Stimulated activated naive CD8-positive, alpha-beta T cell treated with anti-CD3 and anti-CD28 coated beads, Interleukin-15, amount 100 ng/mL, for 72 hours (primary cell): Measurements from ENCODE around the gene NUDT22.

ENCODE experiments used
- ATAC-seq: fragments of 150-1000 bp; cut with Tn5 transposase; 2 replicates; pipeline ENCODE4 v1.10.0; 2021; ENCODE audit warnings: mild to moderate bottlenecking, moderate library complexity
- DNase-seq, 2 donors: peaks; one replicate each; pipeline ENCODE4 v3.0.0; 2021 to 2022
- H3K27ac Mint-ChIP-seq, 2 donors: one replicate each; pipeline ENCODE4 v1.8.0; 2022; ENCODE audit warnings: mild to moderate bottlenecking in 2 of 2, mixed read lengths in 2 of 2, moderate library complexity in 2 of 2
- H3K27me3 Mint-ChIP-seq: one replicate; pipeline ENCODE4 v1.8.0; 2022; ENCODE audit warnings: mixed read lengths
- H3K4me1 Mint-ChIP-seq: one replicate; pipeline ENCODE4 v1.8.0; 2022; ENCODE audit warnings: mild to moderate bottlenecking, mixed read lengths
- H3K4me3 Mint-ChIP-seq, 2 donors: one replicate each; pipeline ENCODE4 v1.8.0; 2022; ENCODE audit warnings: mild to moderate bottlenecking in 2 of 2, mixed read lengths in 2 of 2, moderate library complexity in 1 of 2
- H3K9me3 Mint-ChIP-seq, 2 donors: one replicate each; pipeline ENCODE4 v1.8.0; 2022; ENCODE audit warnings: mixed read lengths in 2 of 2

Gene NUDT22

GRCh38 chr11:64201543-64201942, 24.5 kb upstream of the NUDT22 start:
- ATAC-seq (no peak), DNase-seq (no peak)
- H3K4me3 Mint-ChIP-seq, result no peak overlapping the region
- no peaks in the 10 kb centered on the region for H3K9me3 Mint-ChIP-seq
- H3K27ac Mint-ChIP-seq, result no peak overlapping the region
- no peaks in the 10 kb centered on the region for H3K27me3 Mint-ChIP-seq
- peaks cover 55% of the 10 kb centered on the region for H3K4me1 Mint-ChIP-seq

GRCh38 chr11:64202992-64203391, 23.1 kb upstream of the NUDT22 start:
- H3K4me3 Mint-ChIP-seq, result no peak overlapping the region
- no peaks in the 10 kb centered on the region for H3K27me3 Mint-ChIP-seq
- peaks cover 53% of the 10 kb centered on the region for H3K4me1 Mint-ChIP-seq
- no peak for ATAC-seq
- DNase-seq, result no peak
- peak overlapping the region; percentile 19 to 48 for H3K27ac Mint-ChIP-seq
- H3K9me3 Mint-ChIP-seq, result no peaks in the 10 kb centered on the region

GRCh38 chr11:64203421-64204079, 22.5 kb upstream of the NUDT22 start:
- Mint-ChIP-seq H3K4me3 (no peak overlapping the region), H3K9me3 (no peaks in the 10 kb centered on the region), H3K4me1 (peaks cover 59% of the 10 kb centered on the region), H3K27me3 (no peaks in the 10 kb centered on the region), H3K27ac (peak overlapping the region; percentile 19 to 85)
- no peak for ATAC-seq
- no peak for DNase-seq

GRCh38 chr11:64204080-64204440, 22.0 kb upstream of the NUDT22 start:
- no peak for DNase-seq
- Mint-ChIP-seq H3K4me3 (no peak overlapping the region), H3K9me3 (no peaks in the 10 kb centered on the region), H3K4me1 (peaks cover 64% of the 10 kb centered on the region), H3K27ac (peak overlapping the region; percentile 52 to 85), H3K27me3 (no peaks in the 10 kb centered on the region)
- no peak for ATAC-seq

GRCh38 chr11:64204464-64204989, 21.5 kb upstream of the NUDT22 start:
- no peaks in the 10 kb centered on the region for H3K27me3 Mint-ChIP-seq
- H3K9me3 Mint-ChIP-seq, result no peaks in the 10 kb centered on the region
- ATAC-seq, result peak; percentile 24
- peaks cover 68% of the 10 kb centered on the region for H3K4me1 Mint-ChIP-seq
- H3K27ac Mint-ChIP-seq, result peak overlapping the region; percentile 52 to 85
- peak; percentile 61 to 79 for DNase-seq
- peak overlapping the region; percentile 66 to 91 for H3K4me3 Mint-ChIP-seq

GRCh38 chr11:64206457-64207255, 19.4 kb upstream of the NUDT22 start, which contains the start of gene FERMT3:
Gene FERMT3, plus strand, starts transcription at chr11:64206721. Its CDS starts 644 bp downstream, at chr11:64207365.
- Mint-ChIP-seq H3K27ac (peak within 1 kb of the TSS; percentile 97), H3K9me3 (no peaks in the 10 kb centered on the region), H3K27me3 (no peaks in the 10 kb centered on the region), H3K4me3 (peak within 1 kb of the TSS; percentile 90 to 91), H3K4me1 (peaks cover 77% of the 10 kb centered on the region)
- ATAC-seq (peak; percentile 75), DNase-seq (peak; percentile 57 to 85)

GRCh38 chr11:64207256-64208085, 18.6 kb upstream of the NUDT22 start:
- DNase-seq (peak; percentile 76 to 92), ATAC-seq (peak; percentile 88)
- no peaks in the 10 kb centered on the region for H3K27me3 Mint-ChIP-seq
- H3K4me1 Mint-ChIP-seq, result peaks cover 85% of the 10 kb centered on the region
- peak overlapping the region; percentile 97 for H3K27ac Mint-ChIP-seq
- peak overlapping the region; percentile 90 to 91 for H3K4me3 Mint-ChIP-seq
- H3K9me3 Mint-ChIP-seq, result no peaks in the 10 kb centered on the region

GRCh38 chr11:64208086-64208795, 17.8 kb upstream of the NUDT22 start:
- no peaks in the 10 kb centered on the region for H3K9me3 Mint-ChIP-seq
- H3K4me3 Mint-ChIP-seq, result peak overlapping the region; percentile 90 to 91
- H3K4me1 Mint-ChIP-seq, result peaks cover 85% of the 10 kb centered on the region
- H3K27me3 Mint-ChIP-seq, result no peaks in the 10 kb centered on the region
- H3K27ac Mint-ChIP-seq, result peak overlapping the region; percentile 97
- DNase-seq, result no peak
- ATAC-seq, result peak; percentile 3

- DNase-seq, result no peak
- Mint-ChIP-seq H3K4me1 (peaks cover 83% of the 10 kb centered on the region), H3K9me3 (no peaks in the 10 kb centered on the region), H3K4me3 (peak overlapping the region; percentile 90 to 91), H3K27me3 (no peaks in the 10 kb centered on the region), H3K27ac (peak overlapping the region; percentile 87 to 97)
- ATAC-seq, result no peak
Measured at GRCh38 chr11:64208796-64209562, 17.1 kb upstream of the NUDT22 start.

- H3K4me3 Mint-ChIP-seq, result peak overlapping the region in 1 of 2 donors; percentile 90
- ATAC-seq (no peak), DNase-seq (no peak)
- H3K4me1 Mint-ChIP-seq, result peaks cover 83% of the 10 kb centered on the region
- no peaks in the 10 kb centered on the region for H3K9me3 Mint-ChIP-seq
- no peaks in the 10 kb centered on the region for H3K27me3 Mint-ChIP-seq
- H3K27ac Mint-ChIP-seq, result peak overlapping the region in 1 of 2 donors; percentile 87
Measured at GRCh38 chr11:64209563-64209843, 16.6 kb upstream of the NUDT22 start.

GRCh38 chr11:64210301-64211020, 15.6 kb upstream of the NUDT22 start:
- ATAC-seq (no peak), DNase-seq (no peak)
- H3K4me1 Mint-ChIP-seq, result peaks cover 83% of the 10 kb centered on the region
- no peaks in the 10 kb centered on the region for H3K9me3 Mint-ChIP-seq
- peak overlapping the region in 1 of 2 donors; percentile 71 for H3K27ac Mint-ChIP-seq
- H3K27me3 Mint-ChIP-seq, result no peaks in the 10 kb centered on the region
- H3K4me3 Mint-ChIP-seq, result no peak overlapping the region

- no peak for DNase-seq
- Mint-ChIP-seq H3K9me3 (no peaks in the 10 kb centered on the region), H3K27ac (no peak overlapping the region), H3K4me3 (no peak overlapping the region), H3K27me3 (no peaks in the 10 kb centered on the region), H3K4me1 (peaks cover 77% of the 10 kb centered on the region)
- no peak for ATAC-seq
Measured at GRCh38 chr11:64211181-64211872, 14.7 kb upstream of the NUDT22 start.

- ATAC-seq, result no peak
- H3K9me3 Mint-ChIP-seq, result no peaks in the 10 kb centered on the region
- H3K4me3 Mint-ChIP-seq, result no peak overlapping the region
- H3K4me1 Mint-ChIP-seq, result peaks cover 40% of the 10 kb centered on the region
- DNase-seq, result no peak
- no peaks in the 10 kb centered on the region for H3K27me3 Mint-ChIP-seq
- peak overlapping the region in 1 of 2 donors; percentile 54 for H3K27ac Mint-ChIP-seq
Measured at GRCh38 chr11:64216879-64217278, 9.2 kb upstream of the NUDT22 start.
